ENCODE measurements around the gene SYK. TPM values are rescaled to one million over a fixed set of nuclear protein-coding genes. Genes with fewer than 3 reads are reported as not detected.

SYK gene
- total and polyA plus RNA-seq, 2 of the 4 experiments (the other 2 are of a cell fraction): not detected

DNA sequence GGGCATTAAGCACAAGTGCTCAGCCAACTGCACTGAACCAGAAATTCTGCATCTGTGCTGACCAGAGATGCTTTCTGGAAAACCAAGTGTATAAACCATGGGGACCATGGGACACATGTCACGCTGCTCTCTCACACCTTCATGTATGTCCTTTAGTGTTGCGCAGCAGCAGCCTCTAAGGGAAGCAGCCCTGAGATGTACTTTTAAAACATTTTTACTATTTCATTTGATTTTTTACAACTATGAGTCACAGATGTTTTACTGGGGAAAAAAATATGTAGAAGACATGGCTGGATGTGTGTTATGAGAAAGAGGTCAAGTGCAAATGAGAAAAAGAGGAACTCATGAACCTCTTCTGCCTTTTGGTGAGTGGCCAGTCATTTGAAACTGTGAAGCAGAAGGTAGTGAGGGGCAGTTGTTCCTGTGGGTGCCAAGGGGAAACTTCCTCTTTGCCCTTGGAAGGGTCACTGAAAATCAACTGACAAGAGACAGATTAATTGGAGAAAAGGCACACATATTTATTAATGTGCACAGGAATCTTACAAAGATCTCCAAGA, 31.4 kb upstream of the SYK start:
- H3K4ac ChIP-seq (ENCODE audit: low read depth, low read length): no peak overlapping the region
- no peak overlapping the region for H3K14ac ChIP-seq (replicated peaks; ENCODE audit: low read depth, low read length)
- H3K79me1 ChIP-seq (ENCODE audit: low read depth in 1 of 2, low read length in 2 of 2): no peaks in the 10 kb centered on the region
- in situ Hi-C loops (cut with MboI; ENCODE audit: low sequenced_read_pairs) (no loop called here), dilution Hi-C loops (cut with HindIII; ENCODE audit: low sequenced_read_pairs, unreplicated experiment) (no loop called here), intact Hi-C loops (cut with micrococcal nuclease) (no loop called here)
- H3K18ac ChIP-seq (ENCODE audit: low read depth, low read length): no peak overlapping the region
- no peak for TF ChIP-seq MAFK (IDR thresholded peaks at IDR 0.05; ENCODE audit: low read depth, low read length)
- TF ChIP-seq FOS (IDR thresholded peaks at IDR 0.05; ENCODE audit: low read depth, low read length): no peak
- no peak for TF ChIP-seq MAZ (IDR thresholded peaks at IDR 0.05; ENCODE audit: borderline replicate concordance, low read depth, low read length)
- TF ChIP-seq POLR2A (IDR thresholded peaks at IDR 0.05; ENCODE audit: low read depth, low read length): no peak
- no peak for TF ChIP-seq NFE2L2 (IDR thresholded peaks at IDR 0.05; ENCODE audit: low read depth, low read length)
- no peak for TF ChIP-seq CEBPB (IDR thresholded peaks at IDR 0.05; ENCODE audit: low read depth, low read length)
- no peak for TF ChIP-seq BHLHE40 (IDR thresholded peaks at IDR 0.05; ENCODE audit: low read depth, low read length)
- no peak for TF ChIP-seq RAD21 (IDR thresholded peaks at IDR 0.05; ENCODE audit: low read length)
- TF ChIP-seq RFX5 (IDR thresholded peaks at IDR 0.05; ENCODE audit: low read depth, low read length): no peak
- no peak for TF ChIP-seq RCOR1 (IDR thresholded peaks at IDR 0.05; ENCODE audit: insufficient replicate concordance, low read length)
- TF ChIP-seq, protein P1, sequence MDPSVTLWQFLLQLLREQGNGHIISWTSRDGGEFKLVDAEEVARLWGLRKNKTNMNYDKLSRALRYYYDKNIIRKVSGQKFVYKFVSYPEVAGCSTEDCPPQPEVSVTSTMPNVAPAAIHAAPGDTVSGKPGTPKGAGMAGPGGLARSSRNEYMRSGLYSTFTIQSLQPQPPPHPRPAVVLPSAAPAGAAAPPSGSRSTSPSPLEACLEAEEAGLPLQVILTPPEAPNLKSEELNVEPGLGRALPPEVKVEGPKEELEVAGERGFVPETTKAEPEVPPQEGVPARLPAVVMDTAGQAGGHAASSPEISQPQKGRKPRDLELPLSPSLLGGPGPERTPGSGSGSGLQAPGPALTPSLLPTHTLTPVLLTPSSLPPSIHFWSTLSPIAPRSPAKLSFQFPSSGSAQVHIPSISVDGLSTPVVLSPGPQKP (IDR thresholded peaks at IDR 0.05; ENCODE audit: borderline replicate concordance, low read depth, low read length): no peak
- TF ChIP-seq, protein P2, sequence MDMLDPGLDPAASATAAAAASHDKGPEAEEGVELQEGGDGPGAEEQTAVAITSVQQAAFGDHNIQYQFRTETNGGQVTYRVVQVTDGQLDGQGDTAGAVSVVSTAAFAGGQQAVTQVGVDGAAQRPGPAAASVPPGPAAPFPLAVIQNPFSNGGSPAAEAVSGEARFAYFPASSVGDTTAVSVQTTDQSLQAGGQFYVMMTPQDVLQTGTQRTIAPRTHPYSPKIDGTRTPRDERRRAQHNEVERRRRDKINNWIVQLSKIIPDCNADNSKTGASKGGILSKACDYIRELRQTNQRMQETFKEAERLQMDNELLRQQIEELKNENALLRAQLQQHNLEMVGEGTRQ (IDR thresholded peaks at IDR 0.05; ENCODE audit: low read depth, low read length): no peak
- no peak for TF ChIP-seq CHD1 (IDR thresholded peaks at IDR 0.05; ENCODE audit: low read depth, low read length)
- TF ChIP-seq MXI1 (IDR thresholded peaks at IDR 0.05; ENCODE audit: borderline replicate concordance, low read depth, low read length): no peak
- no peak for TF ChIP-seq SMC3 (IDR thresholded peaks at IDR 0.05; ENCODE audit: low read depth, low read length)
- ATAC-seq (ENCODE audit: low read depth) (no peak), DNase-seq (no peak)
- ChIA-PET CTCF (no interaction called here), POLR2A (ENCODE audit: unreplicated experiment) (interaction anchor here (0.6 kb wide), 2 partner anchors 100 to 738 kb away, joined by 4 read pairs; no protein-coding TSS in a partner anchor)
- no peak overlapping the region for H3K4me3 ChIP-seq (ENCODE audit: insufficient read depth, low read depth, low read length)
- no peak overlapping the region for H2AFZ ChIP-seq (replicated peaks; ENCODE audit: low read length, poor library complexity)
- H4K5ac ChIP-seq (ENCODE audit: low read depth, low read length): no peak overlapping the region
- peaks cover 2% of the 10 kb centered on the region; the same call in 1 of the 2 replicates for H3K9me3 ChIP-seq (ENCODE audit: control insufficient read depth, insufficient read depth, low read length)
- H3K27me3 ChIP-seq (ENCODE audit: control insufficient read depth, insufficient read depth, low read length): no peaks in the 10 kb centered on the region
- no peak overlapping the region for H3K4me2 ChIP-seq (ENCODE audit: low read depth, low read length)
- H3K4me1 ChIP-seq (ENCODE audit: control insufficient read depth, insufficient read depth, low read length): no peaks in the 10 kb centered on the region
- no peak overlapping the region for H3K27ac ChIP-seq (ENCODE audit: insufficient read depth, low read length)
- H2BK5ac ChIP-seq (ENCODE audit: low read depth, low read length, poor library complexity, severe bottlenecking): no peak overlapping the region
- H3K9ac ChIP-seq (ENCODE audit: low read depth, low read length): no peak overlapping the region
- no peak overlapping the region for H4K8ac ChIP-seq (ENCODE audit: low read depth in 2 of 2, low read length in 2 of 2)
- H3K9me1 ChIP-seq (ENCODE audit: insufficient read depth, low read length): no peaks in the 10 kb centered on the region
- H2AK5ac ChIP-seq (ENCODE audit: low read depth, low read length): no peak overlapping the region
- no peak overlapping the region for H2BK20ac ChIP-seq (ENCODE audit: low read depth, low read length)
- no TSS peak for BruUV-seq (replicated peaks)
- WGBS, 2 experiments (ENCODE audit: extremely low coverage in 2 of 2, insufficient read length in 1 of 2): no CpG with 5 or more reads among the region's 2 CpGs
- no peak overlapping the region for H3K56ac ChIP-seq (ENCODE audit: extremely low read depth, insufficient read depth, low read length)
- H4K91ac ChIP-seq (ENCODE audit: insufficient read depth, low read depth, low read length): no peak overlapping the region
- no peaks in the 10 kb centered on the region for H4K20me1 ChIP-seq (ENCODE audit: insufficient read depth, low read length)
- H3K23ac ChIP-seq (ENCODE audit: low read depth, low read length): no peak overlapping the region
- H2BK15ac ChIP-seq (ENCODE audit: low read depth, low read length): no peak overlapping the region
- no peak overlapping the region for H2AK9ac ChIP-seq (replicated peaks; ENCODE audit: low read depth, low read length, poor library complexity)
- H3K36me3 ChIP-seq (ENCODE audit: control insufficient read depth, insufficient read depth, low read length): no peaks in the 10 kb centered on the region
- H2BK120ac ChIP-seq (ENCODE audit: low read depth, low read length): no peak overlapping the region
